ENCODE measurements around the gene PDZRN3. TPM values are rescaled to one million over a fixed set of nuclear protein-coding genes. Genes with fewer than 3 reads are reported as not detected.

PDZRN3 gene
- total RNA-seq, 1 donor from 2014 or later: 135 TPM

DNA sequence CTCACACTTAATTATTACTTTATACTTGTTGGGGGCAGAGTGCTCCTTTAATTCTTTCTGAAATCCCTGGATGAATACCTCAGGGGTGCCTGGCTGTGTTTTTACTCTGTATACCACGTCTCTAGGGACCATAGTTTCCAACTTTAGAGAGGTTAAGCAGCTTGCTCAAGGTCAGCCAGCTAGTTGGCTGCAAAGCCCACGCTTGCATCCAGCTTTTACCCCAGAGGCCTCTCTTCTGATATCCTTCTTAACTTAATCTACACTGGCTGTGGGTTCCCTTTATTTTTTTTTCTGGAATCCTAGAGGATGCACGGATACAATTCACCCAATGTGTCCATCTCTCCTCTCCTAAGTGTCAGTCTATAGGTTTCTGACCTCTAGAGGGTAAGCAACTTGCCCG, 1.4 kb downstream of the PDZRN3 start:
- DNase-seq (ENCODE audit: low read depth): no peak

DNA sequence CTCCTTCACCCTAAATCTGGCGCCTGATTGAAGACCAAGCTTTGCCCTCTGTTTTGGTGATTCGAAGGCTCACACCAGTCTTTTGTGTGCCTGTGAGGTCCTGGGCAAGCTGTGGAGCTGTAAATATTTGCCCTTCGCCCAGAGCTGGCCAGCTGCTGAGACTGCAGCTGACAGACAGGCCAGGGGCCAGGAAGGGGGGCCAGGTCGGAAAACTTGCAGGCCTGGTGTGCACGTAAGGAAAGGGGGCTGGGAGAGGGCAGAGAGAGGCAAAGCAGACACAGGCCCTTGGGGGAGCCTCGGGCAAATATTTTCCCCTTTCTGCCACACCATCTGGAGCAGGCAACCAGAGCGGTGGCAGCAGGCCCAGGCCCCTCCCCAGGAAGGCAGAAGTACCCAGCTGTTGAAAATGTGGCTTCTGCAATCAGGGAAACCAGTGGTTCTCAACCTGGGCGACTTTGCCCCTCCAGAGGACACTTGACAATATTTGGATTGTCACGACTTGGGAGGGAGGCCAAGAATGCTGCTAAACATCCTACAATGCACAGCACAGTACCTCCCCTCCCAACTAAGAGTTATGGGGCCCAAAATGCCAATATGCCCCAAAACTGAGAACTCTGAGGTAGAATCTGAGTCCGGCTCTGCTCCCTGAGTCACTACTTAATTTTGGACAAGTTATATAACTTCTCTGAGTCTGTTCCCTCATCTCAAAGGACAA, 2.5 kb downstream of the PDZRN3 start:
- DNase-seq (ENCODE audit: low read depth): peak; percentile 85

GRCh38 chr3:73621388-73621787, 3.4 kb downstream of the PDZRN3 start:
- DNase-seq (ENCODE audit: low read depth): peak; percentile 40

DNA sequence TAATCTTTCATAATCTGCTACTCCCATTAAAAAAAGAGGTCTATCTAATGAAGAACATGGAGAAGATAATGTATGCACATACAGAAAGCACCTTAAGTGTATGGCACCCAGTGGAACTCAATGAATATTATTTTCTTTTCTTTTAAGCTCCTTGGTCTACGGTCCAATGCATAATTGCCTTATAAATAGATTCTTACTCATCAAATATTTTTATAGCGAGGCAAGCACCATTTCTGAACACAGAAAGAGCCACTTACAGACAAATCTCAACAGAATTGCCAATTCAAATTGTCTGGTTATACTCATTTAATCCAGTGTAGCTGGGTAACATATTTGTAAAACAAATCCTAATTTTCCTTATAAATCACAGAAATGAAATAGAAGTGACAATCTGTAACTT, 6.3 kb downstream of the PDZRN3 start:
- DNase-seq (ENCODE audit: low read depth): peak; percentile 47

- DNase-seq (ENCODE audit: low read depth): no peak
Measured at GRCh38 chr3:73616056-73616455, 8.7 kb downstream of the PDZRN3 start.

GRCh38 chr3:73614419-73614818, 10.3 kb downstream of the PDZRN3 start:
- peak; percentile 94 for DNase-seq (ENCODE audit: low read depth)

DNA sequence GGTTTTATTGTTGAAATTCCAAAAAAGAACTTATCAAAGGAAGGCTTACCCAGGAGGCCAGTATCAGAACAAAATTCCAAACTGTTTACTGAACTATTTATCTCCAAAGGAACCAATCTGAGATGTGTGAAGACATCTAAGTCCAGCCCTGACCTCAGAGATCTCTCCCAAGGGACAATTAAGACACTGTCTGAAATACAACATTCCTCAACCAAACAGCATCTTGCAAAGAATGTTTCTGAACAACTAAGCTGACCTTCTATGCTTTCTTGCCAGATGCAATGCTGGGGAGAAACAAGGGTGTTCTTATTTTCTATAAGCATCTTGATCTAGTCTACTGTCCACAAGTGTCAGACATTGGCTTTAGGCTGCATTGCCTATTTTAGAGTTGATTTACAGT, 13.6 kb downstream of the PDZRN3 start:
- DNase-seq (ENCODE audit: low read depth): no peak

- no peak for DNase-seq (ENCODE audit: low read depth)
Measured at GRCh38 chr3:73610493-73610892, 14.2 kb downstream of the PDZRN3 start.

DNA sequence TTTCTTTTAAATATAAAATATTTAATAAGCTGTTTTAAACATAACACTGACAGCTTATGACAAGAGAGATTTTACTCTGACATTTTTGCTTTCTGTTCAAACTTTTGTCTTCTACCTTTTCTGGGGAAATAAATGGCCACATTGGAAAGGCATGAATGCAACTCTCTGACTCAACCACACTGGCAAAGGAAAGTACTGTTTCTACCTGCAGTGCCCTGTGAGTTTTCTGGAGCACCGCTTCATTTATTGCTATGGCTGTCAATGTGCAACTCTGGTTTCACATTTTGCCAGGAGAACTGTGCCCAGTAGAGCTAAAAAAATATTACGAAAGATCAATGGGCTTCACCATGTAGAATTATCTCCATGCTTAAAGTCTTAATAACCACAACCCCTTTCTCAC, 15.1 kb downstream of the PDZRN3 start:
- DNase-seq (ENCODE audit: low read depth): no peak

DNA sequence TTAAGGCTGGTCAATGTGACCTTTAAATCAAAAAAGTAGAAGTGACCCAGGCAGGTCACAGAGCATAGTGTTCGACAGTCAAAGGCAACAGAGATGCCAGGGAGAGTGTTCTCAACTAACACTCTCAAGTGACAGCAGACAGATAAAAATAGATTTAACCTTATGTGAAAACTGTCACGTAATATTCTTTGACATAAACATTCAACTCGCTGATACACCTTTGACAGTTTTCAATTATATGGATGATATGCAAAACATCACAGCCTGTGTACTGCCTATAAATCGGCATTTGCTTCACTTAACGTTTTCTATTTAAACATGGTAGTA, 15.5 kb downstream of the PDZRN3 start:
- no peak for DNase-seq (ENCODE audit: low read depth)

GRCh38 chr3:73608456-73609314, 16.1 kb downstream of the PDZRN3 start:
- DNase-seq (ENCODE audit: low read depth): no peak

DNA sequence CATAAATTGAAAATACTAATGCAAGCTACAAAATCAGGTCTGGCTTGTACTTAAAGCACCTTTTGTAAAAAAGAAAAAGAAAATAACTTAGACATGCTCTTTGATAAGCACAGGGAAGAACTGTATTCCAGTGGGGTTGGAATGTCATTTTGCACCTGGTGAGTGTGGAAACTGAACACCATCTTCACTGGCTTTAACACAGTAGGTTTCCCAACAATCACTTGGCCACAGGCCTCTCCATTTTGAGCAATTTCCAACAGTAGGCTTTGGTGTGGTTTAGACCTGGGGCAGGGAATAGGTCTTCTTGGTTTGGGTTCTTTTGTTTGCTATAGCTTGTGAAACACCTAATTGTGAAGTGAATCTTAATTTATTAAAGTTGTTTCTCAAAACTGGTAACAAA, 18.9 kb downstream of the PDZRN3 start:
- DNase-seq (ENCODE audit: low read depth): no peak

- no peak for DNase-seq (ENCODE audit: low read depth)
Measured at GRCh38 chr3:73605412-73605811, 19.3 kb downstream of the PDZRN3 start.

DNA sequence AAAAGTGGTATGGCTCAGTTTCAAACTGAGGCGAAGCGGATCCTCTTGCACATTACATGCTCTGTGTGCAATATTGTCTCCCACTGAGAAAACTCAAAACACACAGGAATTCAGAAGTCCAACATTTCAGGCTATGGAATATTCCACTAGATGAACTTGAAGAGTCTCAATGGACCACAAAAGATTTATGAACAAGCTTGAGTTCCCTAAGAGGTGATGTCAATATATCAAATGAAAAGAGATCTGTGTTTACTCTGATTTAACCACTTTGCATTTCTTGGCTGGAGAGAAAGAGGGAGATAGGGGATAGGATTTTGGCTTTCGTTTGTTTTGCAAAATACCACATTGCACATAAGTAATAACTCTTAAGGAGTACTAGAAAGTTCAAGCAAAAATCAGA, 20.3 kb downstream of the PDZRN3 start:
- no peak for DNase-seq (ENCODE audit: low read depth)

DNA sequence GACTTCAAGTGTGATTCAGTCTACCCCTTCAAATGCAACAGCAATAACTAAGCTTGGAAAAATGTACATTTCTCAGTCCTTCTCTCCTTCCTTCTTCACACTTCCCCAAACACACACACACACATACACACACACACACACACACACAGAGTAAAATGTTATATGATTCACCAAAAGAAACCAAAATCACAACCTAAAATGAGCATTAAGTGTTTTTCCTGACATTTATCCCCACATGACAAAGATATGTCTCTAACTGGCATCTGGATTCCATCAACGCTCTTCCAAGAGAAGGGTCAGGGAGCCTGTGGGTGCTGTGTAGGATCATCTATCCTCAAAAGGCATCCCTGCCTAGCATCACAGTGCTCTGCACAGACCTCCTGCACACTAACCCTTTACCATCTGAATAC, 21.0 kb downstream of the PDZRN3 start:
- no peak for DNase-seq (ENCODE audit: low read depth)

DNA sequence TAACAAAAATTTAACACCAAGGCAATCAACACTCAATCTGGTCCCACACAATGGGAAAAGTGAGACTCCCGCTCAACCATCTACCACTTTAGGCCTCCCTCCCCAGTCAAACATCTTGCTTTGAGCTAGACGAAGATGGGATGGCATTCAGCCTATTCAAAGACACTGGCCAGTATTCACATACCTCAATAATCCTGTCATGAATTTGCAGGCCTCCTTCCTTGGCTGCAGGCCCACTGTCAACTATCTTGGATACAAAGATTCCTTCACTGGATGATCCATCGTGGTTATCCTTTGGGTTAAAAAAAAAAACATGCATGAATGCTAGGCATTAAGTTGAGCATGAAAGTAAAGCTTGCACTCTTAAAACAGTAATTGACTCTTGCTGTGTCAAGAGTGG, 22.6 kb downstream of the PDZRN3 start:
- peak; percentile 89 for DNase-seq (ENCODE audit: low read depth)

GRCh38 chr3:73601481-73601880, 23.3 kb downstream of the PDZRN3 start:
- no peak for DNase-seq (ENCODE audit: low read depth)

DNA sequence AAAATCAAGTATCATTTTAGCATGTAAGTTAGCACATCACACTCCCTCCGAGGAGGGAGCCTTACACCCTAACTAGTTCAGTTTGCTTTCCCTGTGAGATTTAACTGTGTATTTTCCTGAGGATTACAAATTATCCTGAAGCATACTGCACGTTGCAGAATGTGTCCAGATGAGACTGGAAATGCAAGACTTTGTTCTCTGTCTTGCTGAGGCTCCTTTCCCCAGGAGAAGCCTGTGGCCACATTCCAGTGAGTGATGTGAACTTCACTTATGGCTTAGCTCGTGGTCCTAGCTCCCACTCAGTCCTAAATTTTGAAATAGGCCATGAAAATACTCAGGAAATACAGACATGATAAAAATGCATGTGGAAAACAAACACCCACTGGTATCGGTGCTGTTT, 23.7 kb downstream of the PDZRN3 start:
- DNase-seq (ENCODE audit: low read depth): no peak

DNA sequence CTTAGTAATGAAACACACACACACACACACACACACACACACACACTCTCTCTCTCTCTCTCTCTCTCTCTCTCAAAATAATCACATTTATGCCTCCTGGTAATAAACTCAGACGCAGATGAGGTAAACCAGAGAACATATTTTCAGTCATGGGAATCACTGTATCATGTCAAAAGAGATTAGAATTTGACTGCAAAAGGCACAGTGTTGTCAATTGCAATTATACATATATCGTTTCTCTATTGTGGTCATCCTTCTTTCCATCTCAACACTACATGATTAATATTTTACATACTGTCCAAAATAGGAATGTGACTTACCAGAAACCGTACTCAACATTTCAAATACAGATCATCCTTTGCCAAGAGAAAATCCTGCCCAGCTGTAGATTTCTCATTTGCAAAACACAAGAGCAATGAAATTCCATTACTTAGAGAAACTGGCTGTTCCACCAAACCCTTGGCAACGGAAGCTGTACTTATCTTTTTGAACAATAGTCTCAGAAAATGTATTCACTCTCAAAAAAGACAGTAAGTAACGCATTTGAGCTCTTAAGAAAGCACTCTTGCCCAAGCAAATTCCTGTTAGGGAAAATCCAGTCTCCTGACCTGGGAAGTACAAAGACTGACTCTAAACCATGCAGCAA, 24.3 kb downstream of the PDZRN3 start:
- no peak for DNase-seq (ENCODE audit: low read depth)

DNA sequence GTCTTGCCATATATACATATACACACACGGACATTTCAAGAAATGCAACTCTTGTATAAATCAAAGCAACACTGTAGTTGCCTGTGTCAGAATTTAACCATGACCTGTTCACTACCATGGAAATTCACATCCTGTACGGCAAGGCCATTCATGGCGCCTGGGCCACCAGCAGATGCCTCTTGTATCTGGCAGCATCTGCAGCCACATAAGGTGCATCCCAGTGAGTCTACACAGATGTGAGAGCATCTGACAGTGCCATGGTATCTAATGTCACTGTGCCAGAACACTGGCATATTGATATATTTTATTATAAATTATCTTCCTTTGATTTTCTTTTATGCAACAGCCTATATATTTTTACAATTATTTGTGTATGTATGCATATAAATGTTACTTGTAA, 25.1 kb downstream of the PDZRN3 start:
- DNase-seq (ENCODE audit: low read depth): no peak

- DNase-seq (ENCODE audit: low read depth): no peak
Measured at GRCh38 chr3:73597476-73597875, 27.3 kb downstream of the PDZRN3 start.

Data from myocyte (in vitro differentiated cells).